Brain pericyte (primary cell): ENCODE data around the gene MTMR1.

Experiments used
- DNase-seq: peaks from one replicate; pipeline ENCODE4 v3.0.0-alpha.2; 2012; ENCODE audit warnings: low read depth, low spot score

The MTMR1 gene

DNA sequence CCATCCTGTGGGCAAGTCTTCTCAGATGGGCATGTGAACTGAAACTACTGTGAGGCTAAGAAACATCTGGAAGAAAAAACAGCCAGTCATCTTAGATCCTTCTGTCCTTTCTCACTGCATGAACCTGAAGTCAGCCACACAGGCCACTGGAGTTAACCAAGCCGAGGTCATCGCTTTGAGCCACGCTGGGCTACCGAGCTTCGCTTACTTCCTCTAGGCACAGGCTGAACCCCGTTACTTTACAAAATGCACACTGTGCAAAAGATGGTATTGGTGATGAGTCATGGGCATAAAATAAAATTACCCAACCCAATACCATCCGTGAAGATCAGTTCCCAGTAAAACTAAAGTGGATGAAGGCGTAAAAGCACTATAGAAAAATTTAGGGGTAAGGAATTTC is 86.2 kb downstream of the MTMR1 start:
- DNase-seq = no peak

DNA sequence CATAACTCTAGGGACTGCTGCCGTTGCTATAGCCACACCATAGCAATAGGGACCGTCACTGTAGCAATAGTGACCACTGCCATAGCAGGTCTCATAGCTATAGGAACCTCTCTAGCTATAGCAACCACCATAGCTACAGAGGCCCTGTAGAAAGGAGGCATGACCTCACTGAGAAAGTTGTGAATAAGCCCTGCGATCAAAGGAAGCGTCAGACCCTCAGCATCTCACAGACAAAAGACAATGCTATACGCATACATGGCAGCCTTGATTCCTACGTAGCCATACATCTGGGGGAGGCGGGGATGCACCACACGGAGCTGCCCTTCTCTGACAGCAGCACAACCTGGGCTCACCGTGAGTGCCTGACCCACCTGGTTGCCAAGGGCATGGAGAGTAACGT is 88.5 kb downstream of the MTMR1 start:
- DNase-seq = no peak

DNA sequence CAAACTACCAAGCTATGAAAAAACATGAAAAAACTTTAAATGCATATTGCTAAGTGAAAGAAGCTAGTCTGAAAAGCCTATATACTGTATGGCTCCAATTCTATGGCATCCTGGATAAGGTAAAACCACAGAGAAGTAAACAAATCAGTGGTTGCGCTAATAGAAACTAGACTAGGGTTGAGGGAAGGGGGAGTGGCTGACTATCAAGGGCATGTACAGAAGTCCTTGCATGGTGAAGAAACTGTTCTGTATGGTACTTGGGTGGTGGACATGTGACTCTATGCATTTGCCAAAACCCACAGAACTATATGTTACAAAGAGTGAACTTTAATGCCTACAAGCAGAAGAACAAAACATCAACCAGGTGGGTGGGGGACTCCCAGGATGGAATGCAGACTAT is 96.8 kb downstream of the MTMR1 start:
- DNase-seq = no peak

DNA sequence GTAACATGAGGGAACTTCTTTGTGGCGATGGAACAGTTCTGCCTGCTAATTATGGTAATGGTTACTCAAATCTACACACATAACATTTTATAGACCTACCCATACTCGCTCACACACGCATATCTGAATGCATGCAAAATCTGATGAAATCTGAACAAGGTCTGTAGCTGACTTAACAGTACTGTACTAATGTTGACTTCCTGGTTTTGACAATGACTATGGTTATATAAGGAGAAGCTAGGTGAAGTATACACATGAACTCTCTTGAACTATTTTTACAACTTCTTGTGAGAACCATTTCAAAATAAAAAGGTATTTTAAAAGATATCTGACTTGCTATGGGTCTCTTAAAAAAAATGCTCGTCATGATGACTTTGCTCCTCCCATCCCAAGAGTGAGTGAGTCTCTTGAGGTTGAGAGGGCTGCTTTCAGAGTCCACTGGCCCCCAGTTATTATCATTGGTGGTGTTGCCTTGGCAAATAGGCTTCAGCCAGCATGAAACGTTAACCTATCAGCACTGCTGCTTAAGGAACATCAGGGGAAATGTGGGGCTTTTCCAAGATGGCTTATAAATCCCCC is 99.8 kb downstream of the MTMR1 start:
- DNase-seq = no peak

DNA sequence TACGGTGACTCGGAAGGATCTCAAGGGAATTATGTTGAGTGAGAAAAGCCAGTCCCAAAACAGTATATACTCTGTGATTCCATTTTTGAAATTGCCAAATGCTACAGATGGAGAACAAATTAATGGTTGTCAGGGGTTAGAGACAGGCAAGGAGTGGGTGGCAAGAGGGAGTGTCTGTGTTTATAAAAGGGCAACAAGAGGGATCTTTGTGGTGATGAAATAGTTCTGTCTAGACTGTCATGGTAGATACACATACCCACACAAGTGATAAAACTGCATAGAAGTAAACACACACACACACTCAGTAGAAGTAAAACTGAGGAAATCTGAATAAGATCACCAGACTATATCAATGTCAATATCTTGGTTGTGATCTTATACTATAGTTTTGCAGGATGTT is 112.5 kb downstream of the MTMR1 start:
- DNase-seq = no peak

DNA sequence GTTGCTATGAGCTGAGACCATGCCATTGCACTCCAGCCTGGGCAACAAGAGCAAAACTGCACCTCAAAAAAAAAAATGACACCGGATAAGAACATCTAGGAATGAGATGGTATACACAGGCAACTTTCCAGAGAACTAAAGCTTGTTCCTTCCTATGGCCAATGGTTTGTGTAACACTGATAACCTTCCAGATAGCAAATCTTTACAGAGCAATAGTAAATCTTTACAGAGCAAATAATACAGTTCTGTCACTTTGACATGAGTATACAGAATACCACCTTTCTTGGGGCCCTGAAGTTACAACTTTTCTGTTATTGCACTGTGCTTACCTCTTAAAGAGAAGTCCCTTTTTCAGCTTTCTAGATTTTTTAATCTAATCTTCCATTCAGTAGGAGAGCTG is 113.6 kb downstream of the MTMR1 start:
- DNase-seq = no peak

DNA sequence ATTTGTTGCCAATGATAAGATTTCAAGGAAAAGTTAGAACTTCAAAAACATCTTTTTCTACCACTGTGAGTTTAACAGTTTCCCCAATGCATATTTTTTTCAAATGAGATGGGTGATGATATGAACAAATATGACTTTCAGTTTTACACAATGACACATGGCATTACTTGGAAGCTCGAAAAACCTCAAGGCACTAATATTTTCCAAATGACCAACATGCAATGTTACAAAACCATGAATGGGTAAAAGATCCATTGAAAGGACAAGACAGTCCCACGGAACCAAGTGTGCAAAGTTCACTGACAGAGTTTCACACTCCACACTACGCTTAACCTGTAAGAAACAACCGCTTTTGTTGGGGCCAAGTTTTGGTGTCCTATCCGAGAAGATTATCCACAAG is 120.7 kb downstream of the MTMR1 start:
- DNase-seq = no peak
